HCT116 (cell line): Measurements from ENCODE around the gene FOXP1. TPM values are rescaled to one million over a fixed set of nuclear protein-coding genes. Genes with fewer than 3 reads are reported as not detected.

ENCODE experiments used
- ATAC-seq: fragments of 200-7000 bp; cut with Tn5 transposase; 2 replicates; pipeline ENCODE4 v1.9.1; 2020; ENCODE audit warnings: mild to moderate bottlenecking, moderate library complexity
- BruUV-seq: library from RNA; stranded (reverse); fragments of 400-500 nt; replicated peaks from 2 replicates; lab custom pipeline; 2021; lab: Mats Ljungman, UMichigan
- CTCF ChIA-PET: fragments of 300-600 bp; sonication (Branson Sonifier 250); formaldehyde crosslinking; loops from one replicate; lab custom pipeline; 2021; ENCODE audit warnings: antibody characterized with exemption; lab: Charles Lee
- POLR2A ChIA-PET: fragments of 300-600, 350-600 bp; sonication (Branson Sonifier 250); formaldehyde crosslinking; loops from one replicate; lab custom pipeline; 2021; ENCODE audit warnings: antibody characterized with exemption; lab: Charles Lee
- RAD21 ChIA-PET, 2 experiments: fragments of 300-600 bp; sonication (Branson Sonifier 250); formaldehyde crosslinking; loops; one replicate each; lab custom pipeline; 2023; ENCODE audit warnings: low total read pairs in 2 of 2; ENCODE audit not compliant: uncharacterized antibody in 2 of 2, unreplicated experiment in 2 of 2, low non-redundant PET in 1 of 2; lab: Charles Lee
- DNase-seq: peaks from one replicate; pipeline ENCODE4 v3.0.0-alpha.2; 2010; ENCODE audit warnings: low read depth, low spot score
- H2AFZ ChIP-seq: fragments of 200-600 bp; shearing (Covaris generic), sonication (generic); 2 replicates; pipeline ENCODE4 v1.6.1; 2017; ENCODE audit warnings: low read depth, mixed run types, mixed read lengths, antibody characterized with exemption, low read length; ENCODE audit not compliant: poor library complexity, severe bottlenecking
- H3K27ac ChIP-seq: 2 replicates; pipeline ENCODE4 v1.5.1; 2012; ENCODE audit warnings: low read depth, low read length
- H3K27me3 ChIP-seq: fragments of 200-600 bp; sonication (generic); 2 replicates; pipeline ENCODE4 v1.6.1; 2016; ENCODE audit warnings: mixed run types, low read length, mixed read lengths; ENCODE audit not compliant: insufficient read depth
- H3K36me3 ChIP-seq, 2 experiments: fragments of 200-500 bp in 1 of 2; fragments of 200-600 bp in 1 of 2; sonication (Bioruptor generic) in 1 of 2; sonication (generic) in 1 of 2; 2 replicates each; pipeline versions ENCODE4 v1.5.1 to v1.6.1; 2014 to 2016; ENCODE audit warnings: low read length in 2 of 2, inconsistent platforms in 1 of 2, mixed read lengths in 1 of 2, mixed run types in 1 of 2; ENCODE audit not compliant: insufficient read depth in 2 of 2, control insufficient read depth in 1 of 2
- H3K4me1 ChIP-seq, 2 experiments: fragments of 200-600 bp in 1 of 2; sonication (generic) in 1 of 2; 2 replicates each; pipeline versions ENCODE4 v1.5.1 to v1.6.1; 2012 to 2017; ENCODE audit warnings: low read length in 2 of 2, inconsistent platforms in 1 of 2, mild to moderate bottlenecking in 1 of 2, mixed read lengths in 1 of 2, mixed run types in 1 of 2, moderate library complexity in 1 of 2; ENCODE audit not compliant: insufficient read depth in 2 of 2, control insufficient read depth in 1 of 2
- H3K4me2 ChIP-seq: fragments of 200-600 bp; sonication (generic); 2 replicates; pipeline ENCODE4 v1.6.1; 2017; ENCODE audit warnings: mixed run types, low read length, mixed read lengths
- H3K4me3 ChIP-seq, 2 experiments: fragments of 200-600 bp in 1 of 2; sonication (generic) in 1 of 2; replicated peaks in 1 of 2; 2 replicates each; pipeline ENCODE4 v1.5.1; 2011 to 2016; ENCODE audit warnings: low read length in 2 of 2, control low read depth in 1 of 2, low read depth in 1 of 2, mild to moderate bottlenecking in 1 of 2, mixed read lengths in 1 of 2, mixed run types in 1 of 2
- H3K79me2 ChIP-seq: fragments of 200-600 bp; sonication (generic); 2 replicates; pipeline ENCODE4 v1.6.1; 2017; ENCODE audit warnings: mild to moderate bottlenecking, mixed run types, low read length, moderate library complexity, mixed read lengths; ENCODE audit not compliant: insufficient read depth
- H3K9ac ChIP-seq: fragments of 200-600 bp; sonication (generic); 2 replicates; pipeline ENCODE4 v1.6.1; 2016; ENCODE audit warnings: low read length, mixed read lengths
- H3K9me2 ChIP-seq: fragments of 200-600 bp; sonication (generic), shearing (Covaris generic); 2 replicates; pipeline ENCODE4 v1.6.1; 2017; ENCODE audit warnings: mixed run types, mild to moderate bottlenecking, moderate library complexity; ENCODE audit not compliant: insufficient read depth
- H3K9me3 ChIP-seq, 2 experiments: fragments of 200-500 bp in 1 of 2; fragments of 200-600 bp in 1 of 2; sonication (Bioruptor generic) in 1 of 2; sonication (generic) in 1 of 2; 2 replicates each; pipeline ENCODE4 v1.6.1; 2014 to 2017; ENCODE audit warnings: low read length in 2 of 2, mixed read lengths in 2 of 2, inconsistent platforms in 1 of 2, low read depth in 1 of 2, mild to moderate bottlenecking in 1 of 2, mixed run types in 1 of 2, moderate library complexity in 1 of 2; ENCODE audit not compliant: control insufficient read depth in 1 of 2, insufficient read depth in 1 of 2
- H4K20me1 ChIP-seq: fragments of 200-600 bp; sonication (generic), shearing (Covaris generic); 2 replicates; pipeline ENCODE4 v1.6.1; 2017; ENCODE audit warnings: mixed run types, mild to moderate bottlenecking, moderate library complexity; ENCODE audit not compliant: insufficient read depth
- ATF3 ChIP-seq: IDR thresholded peaks from 2 replicates; pipeline ENCODE4 v1.6.1; 2012
- CBX3 ChIP-seq: IDR thresholded peaks from 2 replicates; pipeline ENCODE4 v1.6.1; 2012; ENCODE audit warnings: low read depth
- CEBPB ChIP-seq: IDR thresholded peaks from 2 replicates; pipeline ENCODE4 v1.6.1; 2012; ENCODE audit warnings: low read depth
- RAD21 ChIP-seq: IDR thresholded peaks from 2 replicates; pipeline ENCODE4 v1.6.1; 2012; ENCODE audit warnings: low read depth, mild to moderate bottlenecking
- SIN3A ChIP-seq: IDR thresholded peaks from 2 replicates; pipeline ENCODE4 v1.6.1; 2012; ENCODE audit warnings: low read depth
- SP1 ChIP-seq: IDR thresholded peaks from 2 replicates; pipeline ENCODE4 v1.6.1; 2012; ENCODE audit warnings: low read depth
- TCF7L2 ChIP-seq: IDR thresholded peaks from 2 replicates; pipeline ENCODE4 v1.7.0; 2011; ENCODE audit warnings: borderline replicate concordance, inconsistent platforms; ENCODE audit not compliant: insufficient read depth, insufficient read length; ENCODE audit errors: extremely low read depth
- YY1 ChIP-seq: IDR thresholded peaks from 2 replicates; pipeline ENCODE4 v1.6.1; 2011; ENCODE audit warnings: low read length, low read depth, moderate library complexity, mild to moderate bottlenecking; ENCODE audit not compliant: insufficient replicate concordance; ENCODE audit errors: extremely low read depth
- ZFX ChIP-seq: fragments of 450-650 bp; IDR thresholded peaks from 2 replicates; pipeline ENCODE4 v1.6.1; 2017
- intact Hi-C: fragments of 100-400 bp; cut with micrococcal nuclease; formaldehyde crosslinking; loops from 2 replicates; pipeline ENCODE4 v1.10.0; 2022
- total RNA-seq: library from RNA; stranded (reverse); gene quantifications from one replicate; pipeline ENCODE4 v1.2.1, GENCODE V29; 2021; ENCODE audit not compliant: unreplicated experiment

The FOXP1 gene
- total RNA-seq, 1 experiment from 2014 or later: 11.4 TPM

- no peak for TF ChIP-seq SP1
- no peak for TF ChIP-seq TCF7L2
- TF ChIP-seq RAD21: no peak
- no peak for TF ChIP-seq CBX3
- TF ChIP-seq CEBPB: no peak
- no peaks in the 10 kb centered on the region for H3K4me1 ChIP-seq
- BruUV-seq: no TSS peak
- H3K27me3 ChIP-seq: no peaks in the 10 kb centered on the region
- H3K9me3 ChIP-seq: no peaks in the 10 kb centered on the region
- no peaks in the 10 kb centered on the region for H4K20me1 ChIP-seq
- no peak overlapping the region for H3K27ac ChIP-seq
- H3K9ac ChIP-seq: no peak overlapping the region
- DNase-seq (no peak), ATAC-seq (no peak)
- RAD21 ChIA-PET: no interaction called here
- intact Hi-C loops: no loop called here
- H3K36me3 ChIP-seq: no peaks in the 10 kb centered on the region
- CTCF ChIA-PET: no interaction called here
- H2AFZ ChIP-seq: no peak overlapping the region
- no peak overlapping the region for H3K4me2 ChIP-seq
- POLR2A ChIA-PET: no interaction called here
- no peaks in the 10 kb centered on the region for H3K9me2 ChIP-seq
- H3K79me2 ChIP-seq: no peaks in the 10 kb centered on the region
- H3K4me3 ChIP-seq: no peak overlapping the region
Observed at GRCh38 chr3:70994644-70995043, 588.9 kb downstream of the FOXP1 start.

GRCh38 chr3:70992562-70993204, 590.8 kb downstream of the FOXP1 start:
- Histone ChIP-seq H3K27ac (no peak overlapping the region), H3K4me3 (no peak overlapping the region), H4K20me1 (no peaks in the 10 kb centered on the region), H3K36me3 (no peaks in the 10 kb centered on the region), H3K9ac (no peak overlapping the region), H3K4me2 (no peak overlapping the region), H3K79me2 (no peaks in the 10 kb centered on the region), H3K4me1 (no peaks in the 10 kb centered on the region), H2AFZ (no peak overlapping the region), H3K9me3 (no peaks in the 10 kb centered on the region), H3K9me2 (no peaks in the 10 kb centered on the region), H3K27me3 (no peaks in the 10 kb centered on the region)
- TF ChIP-seq ZFX (no peak), ATF3 (no peak), SIN3A (no peak), YY1 (no peak)
- intact Hi-C loops: no loop called here
- ATAC-seq (no peak), DNase-seq (no peak)
- ChIA-PET CTCF (no interaction called here), RAD21 (no interaction called here), POLR2A (no interaction called here)
- no TSS peak for BruUV-seq
